AG09319 (cell line): ENCODE results near the gene CFAP46.

Experiments
- DNase-seq: peaks from one replicate; pipeline ENCODE4 v3.0.0-alpha.2; 2010; ENCODE audit warnings: low read depth; ENCODE audit errors: extremely low read depth
- TF ChIP-seq, protein P1 (sequence below): IDR thresholded peaks from 2 replicates; pipeline ENCODE4 v1.5.1; 2011; ENCODE audit warnings: low read depth, mild to moderate bottlenecking, inconsistent platforms, low read length, moderate library complexity

CFAP46 gene

GRCh38 chr10:132940791-132941465 lies 1.4 kb downstream of the CFAP46 start:
- TF ChIP-seq, protein P1, sequence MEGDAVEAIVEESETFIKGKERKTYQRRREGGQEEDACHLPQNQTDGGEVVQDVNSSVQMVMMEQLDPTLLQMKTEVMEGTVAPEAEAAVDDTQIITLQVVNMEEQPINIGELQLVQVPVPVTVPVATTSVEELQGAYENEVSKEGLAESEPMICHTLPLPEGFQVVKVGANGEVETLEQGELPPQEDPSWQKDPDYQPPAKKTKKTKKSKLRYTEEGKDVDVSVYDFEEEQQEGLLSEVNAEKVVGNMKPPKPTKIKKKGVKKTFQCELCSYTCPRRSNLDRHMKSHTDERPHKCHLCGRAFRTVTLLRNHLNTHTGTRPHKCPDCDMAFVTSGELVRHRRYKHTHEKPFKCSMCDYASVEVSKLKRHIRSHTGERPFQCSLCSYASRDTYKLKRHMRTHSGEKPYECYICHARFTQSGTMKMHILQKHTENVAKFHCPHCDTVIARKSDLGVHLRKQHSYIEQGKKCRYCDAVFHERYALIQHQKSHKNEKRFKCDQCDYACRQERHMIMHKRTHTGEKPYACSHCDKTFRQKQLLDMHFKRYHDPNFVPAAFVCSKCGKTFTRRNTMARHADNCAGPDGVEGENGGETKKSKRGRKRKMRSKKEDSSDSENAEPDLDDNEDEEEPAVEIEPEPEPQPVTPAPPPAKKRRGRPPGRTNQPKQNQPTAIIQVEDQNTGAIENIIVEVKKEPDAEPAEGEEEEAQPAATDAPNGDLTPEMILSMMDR = no peak
- no peak for DNase-seq

- DNase-seq = peak; percentile 8
- TF ChIP-seq, protein P1 = peak; percentile 88
Measured at GRCh38 chr10:132939957-132940790, 2.2 kb downstream of the CFAP46 start.

DNA sequence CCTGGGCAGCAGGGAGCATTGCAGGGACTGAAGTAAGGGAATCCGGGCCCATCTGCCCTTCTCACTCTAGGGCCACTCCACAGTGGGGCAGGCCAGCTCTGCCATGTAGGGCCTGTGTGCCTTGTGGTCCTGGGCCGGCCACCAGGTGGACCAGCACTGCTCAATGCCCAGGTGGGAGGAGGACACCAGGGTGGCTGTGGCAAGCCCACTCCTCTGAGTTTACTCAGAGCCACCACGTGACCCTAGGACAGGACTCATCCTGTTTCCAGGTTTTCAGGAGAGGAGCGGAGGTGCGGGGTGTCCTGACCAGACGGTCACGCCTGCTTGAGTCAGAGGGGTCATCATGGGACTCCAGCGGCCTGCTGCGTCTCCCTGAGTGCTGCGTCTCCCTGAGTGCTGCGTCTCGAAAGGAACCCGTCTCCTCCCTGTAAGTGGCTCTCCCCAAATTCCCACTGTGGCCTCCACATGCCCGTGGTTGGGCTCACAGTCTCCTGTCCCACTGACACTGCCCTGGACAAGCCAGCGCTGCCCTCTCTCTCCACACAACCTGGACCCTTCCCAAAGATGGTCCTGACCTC lies 2.9 kb downstream of the CFAP46 start:
- DNase-seq = no peak
- TF ChIP-seq, protein P1 = no peak

DNA sequence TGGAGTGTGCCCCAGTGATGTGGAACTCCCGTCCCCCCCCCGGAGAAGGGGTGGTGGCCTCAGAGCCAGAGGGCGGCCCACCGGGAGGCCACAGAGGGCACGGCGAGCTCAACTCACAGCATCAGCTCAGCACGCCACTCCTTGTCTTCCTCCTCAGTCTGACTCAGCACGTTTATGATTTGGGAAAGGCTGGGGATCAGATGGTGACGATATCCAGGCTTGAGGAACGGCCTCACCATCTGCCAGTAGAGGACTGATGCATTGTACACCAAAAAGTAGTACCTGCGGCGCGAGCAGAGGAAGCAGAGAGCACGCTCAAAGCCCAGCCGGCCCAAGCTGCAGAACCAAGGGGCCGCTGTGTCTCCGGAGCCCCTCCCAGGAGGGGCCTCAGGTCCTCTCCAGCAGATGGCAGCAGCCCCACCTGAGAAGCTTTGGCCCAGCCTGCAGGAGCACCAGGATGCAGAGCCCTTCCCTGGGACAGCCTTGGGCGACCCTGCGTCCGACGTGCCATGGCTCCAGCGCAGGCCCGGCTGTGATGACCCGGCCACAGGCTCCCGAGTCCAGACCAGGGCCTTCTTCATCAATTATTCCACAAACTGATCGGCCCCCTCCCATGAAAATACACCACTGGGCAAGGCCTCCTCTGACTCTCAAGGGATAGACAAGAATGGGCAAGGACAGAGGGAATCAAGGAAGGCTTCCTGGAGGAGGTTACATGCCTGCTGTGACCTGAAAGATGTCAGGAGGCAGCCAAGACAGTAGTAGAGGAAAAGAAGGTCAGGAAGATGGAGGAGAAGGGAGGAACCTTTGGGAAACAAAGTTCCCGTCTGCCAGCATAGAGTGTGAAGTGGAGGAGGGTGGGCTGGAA lies 3.7 kb downstream of the CFAP46 start:
- no peak for DNase-seq
- TF ChIP-seq, protein P1 = peak; percentile 25

GRCh38 chr10:132937861-132938260 lies 4.5 kb downstream of the CFAP46 start:
- TF ChIP-seq, protein P1 = no peak
- DNase-seq = no peak

- no peak for DNase-seq
Measured at GRCh38 chr10:132934953-132935352, 7.4 kb downstream of the CFAP46 start.

More at GRCh38 chr10:132934953-132935352, 7.4 kb downstream of the CFAP46 start:
- TF ChIP-seq, protein P1 = no peak
